HG02763 (cell line): ENCODE measurements around the gene POU3F2.
A peak's percentile ranks its signal among the peaks of the same experiment; 100 is the strongest.

Experiments
- ATAC-seq: cut with Tn5 transposase; IDR thresholded peaks from one replicate; pipeline ENCODE4 v1.9.1; 2021; ENCODE audit warnings: mild to moderate bottlenecking, moderate library complexity; ENCODE audit not compliant: unreplicated experiment

The POU3F2 gene

GRCh38 chr6:98843271-98844243, 9.2 kb downstream of the POU3F2 start:
- ATAC-seq: no peak

GRCh38 chr6:98844244-98845210, 10.2 kb downstream of the POU3F2 start:
- ATAC-seq: no peak

- peak; percentile 50 for ATAC-seq
Measured at GRCh38 chr6:98845211-98846020, 11.0 kb downstream of the POU3F2 start.

GRCh38 chr6:98846021-98846380, 11.6 kb downstream of the POU3F2 start:
- no peak for ATAC-seq

GRCh38 chr6:98847416-98847778, 13.0 kb downstream of the POU3F2 start:
- no peak for ATAC-seq

- ATAC-seq: no peak
Measured at GRCh38 chr6:98847779-98848538, 13.6 kb downstream of the POU3F2 start.

GRCh38 chr6:98848539-98849242, 14.3 kb downstream of the POU3F2 start:
- ATAC-seq: no peak

GRCh38 chr6:98864497-98864896, 30.1 kb downstream of the POU3F2 start:
- ATAC-seq: no peak

- ATAC-seq: no peak
Measured at GRCh38 chr6:98871057-98871456, 36.7 kb downstream of the POU3F2 start.

GRCh38 chr6:98871821-98872220, 37.4 kb downstream of the POU3F2 start:
- ATAC-seq: no peak

- no peak for ATAC-seq
Measured at GRCh38 chr6:98875375-98875774, 41.0 kb downstream of the POU3F2 start.

- ATAC-seq: no peak
Measured at GRCh38 chr6:98877250-98877649, 42.9 kb downstream of the POU3F2 start.

GRCh38 chr6:98880486-98880885, 46.1 kb downstream of the POU3F2 start:
- peak; percentile 91 for ATAC-seq

GRCh38 chr6:98885330-98885729, 51.0 kb downstream of the POU3F2 start:
- ATAC-seq: no peak

GRCh38 chr6:98887650-98888049, 53.3 kb downstream of the POU3F2 start:
- ATAC-seq: no peak
